HG03565 (cell line): ENCODE measurements around the gene CASP2.

Source experiments
- ATAC-seq: cut with Tn5 transposase; IDR thresholded peaks from one replicate; pipeline ENCODE4 v1.9.1; 2021; ENCODE audit warnings: mild to moderate bottlenecking, moderate library complexity; ENCODE audit not compliant: unreplicated experiment

CASP2 gene

GRCh38 chr7:143325240-143325639 lies 37.1 kb downstream of the CASP2 start:
- peak; percentile 65 for ATAC-seq

DNA sequence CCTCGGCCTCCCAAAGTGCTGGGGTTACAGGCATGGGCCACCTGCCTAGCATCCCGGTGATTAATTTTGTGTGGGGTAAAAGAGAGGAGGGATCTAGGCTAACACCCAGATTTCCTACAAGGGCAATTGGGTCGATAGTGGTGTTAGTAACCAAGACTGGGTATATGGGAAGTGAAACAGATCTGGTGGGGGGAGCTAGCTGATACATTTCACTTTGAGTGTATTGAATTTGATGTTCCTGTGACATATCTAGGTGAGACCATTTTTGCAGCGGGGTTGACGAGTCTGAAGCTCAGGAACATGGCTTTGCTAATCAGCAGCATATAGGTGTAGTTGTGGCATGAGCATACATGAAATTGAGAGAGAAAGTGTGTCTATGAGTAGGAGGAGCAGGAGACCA lies 39.8 kb downstream of the CASP2 start:
- peak; percentile 75 for ATAC-seq

DNA sequence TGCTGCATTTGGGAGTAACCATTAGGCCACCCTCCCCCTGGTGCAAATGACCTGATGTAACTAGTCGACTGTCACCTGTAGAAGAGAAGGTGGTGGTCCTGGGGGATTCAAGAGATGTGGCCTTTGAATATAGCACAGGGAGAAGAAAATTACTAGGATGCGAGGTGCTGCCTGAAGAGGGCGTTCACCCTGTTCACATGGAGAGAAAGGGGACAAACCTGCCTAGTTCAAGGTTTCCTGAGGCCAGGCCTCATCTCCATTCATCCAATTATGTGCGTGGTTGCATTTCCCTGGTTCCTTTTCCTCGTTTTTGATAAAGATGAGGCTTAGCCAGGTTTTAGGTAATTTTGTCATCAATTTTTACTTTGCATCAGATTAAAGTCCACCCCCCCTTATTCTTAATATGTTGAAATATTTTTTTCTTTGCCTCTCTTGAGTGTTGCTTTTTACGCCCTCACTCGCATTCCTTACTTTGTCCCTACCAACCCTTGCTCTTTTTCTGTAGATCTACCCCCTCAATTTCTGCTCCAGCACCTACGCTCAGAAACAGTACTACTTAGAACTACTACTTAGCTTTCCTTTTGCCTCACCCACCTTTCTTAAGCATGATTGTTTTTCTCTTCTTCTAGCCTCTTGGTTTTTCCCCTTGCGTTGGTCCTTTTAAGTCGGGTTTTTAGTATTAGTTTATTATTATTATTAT lies 41.5 kb downstream of the CASP2 start:
- no peak for ATAC-seq

DNA sequence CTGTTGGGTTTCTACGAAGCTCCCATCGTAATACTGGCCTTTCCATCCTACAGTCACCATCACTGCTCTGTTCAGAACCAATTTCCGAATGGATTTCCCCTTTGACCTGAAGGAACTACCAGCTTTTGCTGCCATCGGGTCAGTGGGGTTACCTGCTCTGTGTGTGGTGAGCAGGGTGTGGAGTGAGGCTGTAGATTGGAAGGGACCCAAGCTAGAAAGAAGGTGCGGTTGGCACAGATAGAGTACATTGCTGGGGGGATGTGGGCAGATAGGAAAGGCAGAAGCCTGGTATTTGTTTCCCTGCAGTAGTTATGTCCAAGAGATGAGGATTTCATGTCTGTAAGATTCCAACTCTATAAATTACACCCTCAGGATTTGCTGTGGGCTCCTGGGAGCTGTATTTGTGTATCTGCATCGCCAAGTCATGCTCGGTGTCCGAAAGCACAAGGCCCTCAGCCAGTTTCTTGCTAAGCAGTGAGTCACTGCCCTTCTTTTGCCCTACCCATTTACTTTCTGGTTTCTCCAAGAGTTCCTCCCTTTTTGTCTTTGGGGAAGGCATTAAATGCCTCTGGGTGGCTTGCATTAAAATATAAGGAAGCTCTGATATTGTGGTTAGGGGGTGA lies 43.1 kb downstream of the CASP2 start:
- no peak for ATAC-seq

- no peak for ATAC-seq
These were observed 46.1 kb downstream of the CASP2 start for GRCh38 chr7:143334244-143334643.

DNA sequence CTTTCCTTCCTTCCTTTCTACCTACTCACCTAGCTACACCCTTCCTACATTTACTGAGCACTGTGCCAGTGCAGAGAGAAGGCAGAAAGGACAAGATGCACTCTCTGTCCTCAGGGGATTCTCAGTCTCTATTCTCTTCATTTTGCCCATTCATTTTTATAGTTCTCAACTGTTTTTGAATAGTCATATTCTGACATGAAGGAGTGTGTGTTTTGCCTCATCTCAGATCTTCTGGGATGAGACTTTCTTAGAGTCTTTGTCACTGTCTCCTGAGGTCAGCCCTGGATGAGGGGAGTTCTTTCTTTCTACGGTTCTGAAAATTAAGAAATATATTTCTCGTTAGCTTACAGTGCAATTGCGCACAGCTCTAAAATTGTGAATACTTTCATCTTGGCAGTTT lies 49.1 kb downstream of the CASP2 start:
- no peak for ATAC-seq

- ATAC-seq = no peak
These were observed 53.7 kb downstream of the CASP2 start for GRCh38 chr7:143341842-143342241.

- no peak for ATAC-seq
These were observed 55.4 kb downstream of the CASP2 start for GRCh38 chr7:143343596-143343995.

DNA sequence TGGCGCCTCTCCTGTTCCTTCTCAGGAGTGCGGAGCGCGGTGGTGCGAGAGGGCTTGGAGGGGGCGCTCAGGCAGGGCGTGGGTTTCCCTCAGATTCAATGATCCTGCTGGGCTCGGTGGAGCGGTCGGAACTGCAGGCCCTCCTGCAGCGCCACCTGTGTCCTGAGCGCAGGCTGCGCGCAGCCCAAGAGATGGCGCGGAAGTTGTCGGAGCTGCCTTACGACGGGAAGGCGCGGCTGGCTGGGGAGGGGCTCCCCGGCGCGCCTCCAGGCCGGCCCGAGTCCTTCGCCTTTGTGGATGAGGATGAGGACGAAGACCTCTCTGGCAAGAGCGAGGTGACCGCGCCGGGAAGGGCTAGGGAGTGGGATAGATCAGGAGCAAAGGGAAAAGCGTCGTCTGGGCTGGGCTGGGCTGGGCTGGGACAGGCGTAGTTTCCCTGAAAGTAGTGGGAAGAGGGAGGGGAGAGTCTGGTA lies 57.3 kb downstream of the CASP2 start:
- peak; percentile 70 for ATAC-seq

DNA sequence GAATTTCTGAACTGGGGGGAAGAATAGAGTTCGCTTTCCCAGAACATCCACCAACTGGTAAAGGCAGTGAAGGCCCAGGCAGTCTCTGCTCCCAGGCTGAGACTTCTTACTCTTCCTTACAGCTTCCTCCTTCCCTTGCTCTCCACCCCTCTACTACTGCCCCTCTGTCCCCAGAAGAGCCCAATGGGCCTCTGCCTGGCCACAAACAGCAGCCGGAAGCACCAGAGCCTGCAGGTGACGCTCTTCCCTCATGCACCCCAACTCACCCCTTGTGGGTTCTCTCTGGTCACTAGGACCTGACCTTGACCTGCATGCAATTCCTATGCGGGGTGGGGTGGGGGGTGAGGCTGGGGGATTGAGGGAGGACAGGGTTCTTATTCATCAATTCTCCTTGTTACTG lies 57.9 kb downstream of the CASP2 start:
- ATAC-seq = no peak

DNA sequence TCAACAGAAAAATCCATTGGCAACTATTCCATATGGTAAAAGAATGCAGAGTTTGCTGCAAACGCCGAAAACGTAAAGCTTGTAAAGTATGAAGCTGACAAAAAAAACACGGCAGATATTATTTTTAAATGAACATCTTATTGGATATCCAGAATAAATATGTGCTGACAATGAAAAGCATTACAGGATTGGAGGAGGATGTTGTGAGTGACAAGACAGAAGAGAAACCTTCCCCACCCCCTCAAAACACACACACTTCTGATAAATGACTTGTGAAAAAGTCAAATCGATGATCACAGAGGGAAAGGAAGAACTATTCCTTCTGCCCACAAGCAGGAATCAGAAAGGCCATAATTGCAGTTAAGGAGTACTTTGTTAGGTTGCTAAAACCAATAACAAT lies 59.8 kb downstream of the CASP2 start:
- ATAC-seq = no peak

DNA sequence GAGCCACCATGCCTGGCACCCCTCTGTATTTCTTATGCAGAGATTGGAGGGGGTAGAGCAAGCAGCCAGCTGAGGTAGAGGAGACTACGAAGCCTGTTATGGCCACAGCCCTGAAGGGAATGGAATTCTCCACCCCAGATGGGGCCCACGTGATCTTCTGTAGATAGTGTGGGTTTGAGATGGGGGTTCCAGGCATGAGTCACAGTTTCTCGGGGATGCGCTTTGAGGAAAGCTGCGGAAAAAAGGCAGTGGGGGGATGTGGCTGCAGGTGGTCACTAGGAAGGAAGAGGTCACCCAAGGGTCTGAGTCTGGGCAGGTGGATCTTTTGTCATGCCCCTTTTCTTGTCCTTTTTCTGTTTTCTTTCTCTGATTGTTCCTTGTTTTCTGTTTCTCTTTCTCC lies 62.9 kb downstream of the CASP2 start:
- no peak for ATAC-seq

DNA sequence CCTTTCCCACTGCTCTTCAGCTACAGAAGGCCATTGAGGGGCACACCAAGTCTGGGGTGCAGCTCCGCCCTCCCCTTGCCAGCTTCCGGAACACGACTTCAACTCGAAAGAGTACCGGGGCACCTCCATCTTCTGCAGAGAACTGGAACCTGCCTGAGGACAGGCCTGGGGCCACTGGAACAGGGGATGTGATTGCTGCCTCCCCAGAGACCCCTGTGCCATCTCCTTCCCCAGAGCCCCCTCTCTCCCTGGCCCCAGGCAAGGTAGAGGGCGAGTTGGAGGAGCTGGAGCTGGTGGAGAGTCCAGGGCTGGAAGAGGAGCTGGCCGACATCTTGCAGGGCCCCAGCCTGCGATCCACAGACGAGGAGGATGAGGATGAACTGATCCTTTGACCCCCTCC lies 63.4 kb downstream of the CASP2 start:
- ATAC-seq = no peak

- no peak for ATAC-seq
These were observed 64.4 kb downstream of the CASP2 start for GRCh38 chr7:143352531-143353002.

- no peak for ATAC-seq
These were observed 66.2 kb downstream of the CASP2 start for GRCh38 chr7:143354376-143354775.

DNA sequence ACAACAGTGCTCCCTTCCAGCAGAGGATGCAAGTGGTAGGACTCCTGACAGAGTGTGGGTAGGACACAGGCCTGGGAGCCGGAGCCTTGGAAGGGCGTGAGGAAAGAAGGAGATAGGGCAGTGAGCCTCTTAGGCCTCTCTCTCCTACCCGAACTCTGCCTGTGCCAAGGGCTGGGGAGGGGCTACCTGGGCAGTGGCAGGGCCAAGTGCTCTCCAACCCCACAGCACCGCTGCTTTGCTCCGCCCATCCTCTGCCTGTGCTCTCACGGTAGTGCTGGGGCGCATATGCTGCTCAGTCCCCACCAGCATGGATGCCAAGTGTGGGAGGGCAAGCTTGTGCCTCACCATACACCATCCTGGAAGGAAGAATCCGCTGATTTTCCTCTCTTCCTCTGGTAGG lies 66.8 kb downstream of the CASP2 start:
- no peak for ATAC-seq

- no peak for ATAC-seq
These were observed 67.6 kb downstream of the CASP2 start for GRCh38 chr7:143355450-143356385.

- no peak for ATAC-seq
These were observed 68.4 kb downstream of the CASP2 start for GRCh38 chr7:143356414-143357050.
